ENCODE measurements around the gene SPG21. TPM values are rescaled to one million over a fixed set of nuclear protein-coding genes. Genes with fewer than 3 reads are reported as not detected.

The SPG21 gene
- total and polyA plus RNA-seq, 2 of the 8 experiments (the other 6 are each of a cell fraction or from before 2014, with no cell fraction given): 67.3 to 72.7 TPM

DNA sequence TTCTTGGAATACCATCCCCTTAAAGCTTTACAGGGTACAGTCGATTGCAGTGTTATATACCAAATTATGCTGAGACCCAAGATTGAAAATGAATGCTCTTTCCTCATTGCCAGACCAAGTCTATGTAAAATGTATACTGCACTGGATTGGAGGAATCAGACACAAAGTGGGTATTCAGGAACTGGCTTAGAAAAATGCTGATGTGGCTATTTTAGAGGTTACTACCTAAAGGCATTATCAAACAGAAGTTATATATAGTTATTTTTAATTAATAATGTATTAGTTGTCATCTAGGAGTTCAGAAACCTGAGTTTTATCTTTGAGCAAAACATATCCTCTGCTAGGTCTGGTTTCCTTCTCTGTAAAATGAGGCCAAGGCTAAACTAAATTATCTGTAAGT, 3.6 kb upstream of the SPG21 start:
- H3K36me3 ChIP-seq (ENCODE audit: control insufficient read depth in 2 of 4, insufficient read depth in 4 of 4, low read length in 3 of 4): no peaks in the 10 kb centered on the region
- H3K27me3 ChIP-seq (replicated peaks in 1 of 4; ENCODE audit: control insufficient read depth in 3 of 4, extremely low read depth in 1 of 4, insufficient read depth in 3 of 4, low read length in 3 of 4): no peaks in the 10 kb centered on the region; a peak in 1 of 7 replicates
- H3K79me2 ChIP-seq (ENCODE audit: control insufficient read depth in 1 of 2, insufficient read depth in 2 of 2, low read length in 2 of 2): peaks cover 0 to 2% of the 10 kb centered on the region in 2 experiments; a peak in 1 of 4 replicates
- H4K8ac ChIP-seq (ENCODE audit: extremely low read depth, insufficient read depth, low read length): no peak overlapping the region
- no peak overlapping the region for H3K14ac ChIP-seq (ENCODE audit: insufficient read length)
- no peak overlapping the region for H3K4me2 ChIP-seq (ENCODE audit: insufficient read depth in 1 of 2, low read depth in 2 of 2, low read length in 2 of 2)
- H2BK120ac ChIP-seq (replicated peaks; ENCODE audit: low read depth, low read length): no peak overlapping the region
- no peak overlapping the region for H4K91ac ChIP-seq (replicated peaks; ENCODE audit: insufficient read length, low read length)
- H2AK5ac ChIP-seq (ENCODE audit: low read depth, low read length): no peak overlapping the region
- no peak overlapping the region for H3K9ac ChIP-seq (replicated peaks in 1 of 4; ENCODE audit: extremely low read depth in 1 of 4, low read depth in 3 of 4, low read length in 3 of 4)
- CTCF ChIA-PET (ENCODE audit: partially characterized antibody): interaction anchor here (0.7 to 1.9 kb wide), 4 partner anchors 12 to 260 kb away, joined by 3 to 5 read pairs (median 4); no protein-coding TSS in a partner anchor
- H3K56ac ChIP-seq (replicated peaks; ENCODE audit: insufficient read length, low read depth, low read length): no peak overlapping the region
- no peak overlapping the region for H2BK12ac ChIP-seq (ENCODE audit: low read depth, low read length)
- H3K23ac ChIP-seq (ENCODE audit: insufficient read length): no peak overlapping the region
- H3K23me2 ChIP-seq (ENCODE audit: low read depth, low read length): peaks cover 8% of the 10 kb centered on the region
- no peaks in the 10 kb centered on the region for H3K79me1 ChIP-seq (ENCODE audit: low read depth, low read length)
- no peaks in the 10 kb centered on the region for H4K20me1 ChIP-seq (replicated peaks in 1 of 2; ENCODE audit: control insufficient read depth in 1 of 2, insufficient read depth in 2 of 2, low read length in 2 of 2)
- no peak overlapping the region for H2BK20ac ChIP-seq (ENCODE audit: low read length)
- H3K4me1 ChIP-seq (replicated peaks in 1 of 4; ENCODE audit: control insufficient read depth in 3 of 4, insufficient read depth in 4 of 4, low read length in 3 of 4): peaks cover 0 to 5% (median 1%) of the 10 kb centered on the region in 4 experiments; a peak in 4 of 7 replicates
- WGBS, 2 experiments (ENCODE audit: extremely low coverage in 1 of 2, insufficient coverage in 1 of 2, insufficient read length in 1 of 2, insufficient replicate concordance in 2 of 2, low coverage in 1 of 2, low lambda C conversion rate in 2 of 2, missing lambda C conversion rate in 1 of 2): 81% methylated on average over 1 of the region's 1 CpG; no CpG with 5 or more reads in 1 of the 2 experiments
- H3K27ac ChIP-seq (ENCODE audit: low read depth, low read length): no peak overlapping the region
- no peak overlapping the region for H3K4ac ChIP-seq (replicated peaks; ENCODE audit: insufficient read length, low read depth, low read length)
- no peak overlapping the region for H2AFZ ChIP-seq (ENCODE audit: low read length)
- no peak overlapping the region for H2BK5ac ChIP-seq (ENCODE audit: low read depth, low read length)
- POLR2A ChIA-PET (ENCODE audit: partially characterized antibody): no interaction called here
- no peak for FAIRE-seq
- no peak overlapping the region for H3K18ac ChIP-seq (ENCODE audit: extremely low read depth, low read length)
- peak; percentile 87; the same call in 1 of the 2 replicates for TF ChIP-seq MAFK (IDR thresholded peaks at IDR 0.05; ENCODE audit: low read depth, low read length)
- TF ChIP-seq GABPA (IDR thresholded peaks at IDR 0.05; ENCODE audit: borderline replicate concordance, insufficient read depth, low read length): no peak
- no peak overlapping the region for H3K4me3 ChIP-seq (ENCODE audit: extremely low read depth in 1 of 4, insufficient read depth in 2 of 4, low read depth in 3 of 4, low read length in 4 of 4)
- no peak for DNase-seq (ENCODE audit: low read depth in 1 of 2, low spot score in 2 of 2)
- H2BK15ac ChIP-seq (ENCODE audit: low read length): no peak overlapping the region
- no peak overlapping the region for H4K5ac ChIP-seq (ENCODE audit: insufficient read length, low read depth, low read length)
- no peaks in the 10 kb centered on the region for H3K9me3 ChIP-seq (ENCODE audit: insufficient read depth in 2 of 2, low read depth in 1 of 2, low read length in 1 of 2)

Measured in H1 (cell line).